ENCODE results near the gene PLA2G7.
"Not testable (repeated sequence)": the region's sequence is repeated elsewhere in the genome, so short reads cannot be mapped to it uniquely, and the experiment has no call there.

Gene PLA2G7

GRCh38 chr6:46734867-46735719 is at the start of gene PLA2G7:
PLA2G7 (minus strand) TSS chr6:46735375; CDS start chr6:46722891, 12,484 bp downstream.
- DNase-seq = peak in 19 of 51 donors; percentile 2 to 58 (median 18)

DNA sequence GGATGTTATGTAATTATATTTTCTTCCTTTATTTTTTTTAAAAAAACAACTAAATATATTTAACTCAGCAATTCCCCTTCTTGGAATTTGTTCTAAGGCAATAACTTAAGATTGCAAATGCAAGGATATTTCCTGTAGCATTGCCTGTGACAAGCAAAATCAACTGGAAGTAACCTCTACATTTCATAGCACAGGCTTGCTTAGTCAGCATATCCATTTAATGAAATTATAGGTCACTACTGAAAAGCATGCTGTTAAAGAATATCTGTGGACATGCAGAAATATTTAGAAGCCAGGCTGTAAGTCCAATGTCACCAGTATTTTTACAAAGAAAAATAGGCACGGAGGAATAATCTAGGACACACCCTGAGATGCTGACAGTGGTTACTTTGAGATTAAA is 49.4 kb upstream of the PLA2G7 start:
- no peak for DNase-seq

DNA sequence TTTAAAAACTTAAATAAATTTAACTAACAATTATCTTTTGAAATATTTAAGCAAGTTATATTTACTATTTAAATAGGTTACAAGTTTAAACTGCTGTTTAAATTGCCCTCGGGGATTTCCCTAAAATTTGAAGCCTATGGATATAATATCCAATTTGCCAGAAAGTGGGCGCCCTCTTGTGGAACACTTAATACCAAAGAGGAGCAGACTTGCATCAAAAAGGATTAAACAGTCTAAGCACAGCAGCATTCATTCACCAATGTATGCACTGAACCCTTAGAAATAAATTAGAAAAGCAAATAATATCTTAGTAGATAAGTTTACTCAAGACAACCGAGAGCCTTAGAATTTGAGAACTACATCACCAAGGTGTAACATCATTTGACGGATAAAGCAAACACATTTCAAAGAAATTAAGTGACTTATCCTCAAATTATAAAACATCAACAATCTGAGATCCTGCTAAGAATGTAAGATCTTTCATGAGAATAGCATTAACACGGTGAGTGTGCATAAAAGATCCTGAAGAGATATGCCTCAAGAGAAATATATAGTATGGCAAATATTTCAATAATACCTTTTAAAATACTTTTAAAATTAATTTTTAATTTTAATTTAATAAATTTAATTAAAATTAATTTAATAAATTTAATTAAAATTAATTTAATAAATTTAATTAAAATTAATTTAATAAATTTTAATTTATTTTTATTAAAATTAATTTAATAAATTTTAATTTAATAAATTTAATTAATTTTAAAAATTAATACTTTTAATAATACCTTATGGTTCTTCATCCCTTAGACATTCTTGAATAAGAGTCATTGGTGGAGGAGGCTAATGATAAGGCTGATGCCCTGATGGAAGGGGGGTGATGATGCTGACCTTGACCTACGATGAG is 46.6 kb upstream of the PLA2G7 start:
- peak in 20 of 51 donors; percentile 6 to 61 (median 18) for DNase-seq

DNA sequence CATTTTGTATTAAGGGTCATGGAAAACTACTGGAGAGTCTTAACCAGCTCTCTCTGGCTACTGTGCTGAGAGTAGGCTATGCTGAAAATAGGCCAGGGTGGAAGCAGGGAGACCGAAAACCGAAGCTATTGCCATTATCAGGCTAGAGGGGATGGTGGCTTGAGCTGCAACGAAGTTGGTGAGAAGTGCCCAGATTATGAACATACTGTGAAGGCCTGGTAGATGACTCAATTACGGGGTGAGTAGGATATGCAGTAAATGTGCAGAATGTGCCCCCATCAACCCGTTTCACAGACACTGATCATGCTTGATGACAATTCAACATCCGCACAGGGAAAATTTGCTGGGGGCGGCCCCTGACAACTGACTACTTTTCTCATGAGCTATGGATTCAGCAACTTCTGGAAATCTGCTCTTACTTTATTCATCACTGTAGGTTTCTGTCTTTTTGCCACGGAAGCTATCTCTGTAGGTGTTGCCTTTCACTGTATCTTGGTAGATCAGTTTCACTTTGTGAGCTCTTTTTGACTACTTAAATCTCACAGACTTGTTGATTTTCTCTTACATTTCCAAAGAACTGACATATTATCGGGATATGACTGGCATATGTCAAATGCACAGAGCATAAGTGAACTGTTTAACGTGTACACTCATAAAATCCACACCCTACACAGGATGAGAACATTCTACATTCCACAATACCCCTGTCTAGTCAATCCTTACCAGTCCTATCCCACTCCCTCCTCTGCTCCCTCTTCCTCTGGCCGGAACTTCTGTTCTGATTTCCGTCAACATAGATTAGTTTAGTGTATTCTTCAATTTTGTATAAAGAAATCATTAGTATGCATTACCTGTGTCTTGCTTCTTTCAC is 42.5 kb upstream of the PLA2G7 start:
- DNase-seq = no peak

DNA sequence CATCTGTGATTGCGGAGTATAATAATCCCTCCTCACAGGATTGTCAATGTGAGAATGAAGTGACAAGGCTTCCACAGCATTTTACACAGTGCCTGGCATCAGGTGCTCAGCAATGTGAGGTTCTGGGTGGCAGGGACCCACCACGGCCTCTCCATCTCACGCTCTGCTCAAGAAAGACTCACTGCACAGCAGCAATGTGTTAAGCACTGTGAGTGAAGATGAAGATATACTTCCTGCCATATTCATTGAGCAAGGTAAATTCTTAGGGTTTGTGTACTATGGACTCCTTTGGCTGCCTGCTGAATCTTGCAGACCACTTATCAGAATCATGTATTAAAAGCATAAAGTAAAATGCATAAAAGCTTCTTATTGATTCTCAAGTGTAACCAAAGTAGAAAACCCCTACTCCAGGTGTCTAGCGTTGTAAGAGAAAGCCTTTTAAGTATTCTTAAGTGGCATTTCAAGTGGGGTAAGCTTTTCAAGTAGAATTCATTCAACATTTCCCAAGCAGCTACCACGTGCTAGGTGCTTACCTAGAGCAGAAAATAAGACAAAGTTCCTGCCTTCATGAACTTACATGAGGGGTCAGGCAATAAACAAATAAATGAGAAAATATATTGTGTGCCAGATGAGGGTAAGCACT is 41.0 kb upstream of the PLA2G7 start:
- DNase-seq = no peak

DNA sequence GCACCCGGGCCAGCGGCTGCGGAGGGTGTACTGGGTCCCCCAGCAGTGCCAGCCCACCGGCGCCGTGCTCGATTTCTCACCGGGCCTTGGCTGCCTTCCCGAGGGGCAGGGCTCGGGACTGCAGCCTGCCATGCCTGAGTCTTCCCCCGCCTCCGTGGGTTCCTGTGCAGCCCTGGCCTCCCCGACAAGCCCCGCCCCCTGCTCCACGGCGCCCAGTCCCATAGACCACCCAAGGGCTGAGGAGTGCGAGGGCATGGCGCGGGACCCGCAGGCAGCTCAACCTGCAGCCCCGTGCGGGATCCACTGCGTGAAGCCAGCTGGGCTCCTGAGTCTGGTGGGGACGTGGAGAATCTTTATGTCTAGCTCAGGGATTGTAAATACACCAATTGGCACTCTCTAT is 39.6 kb upstream of the PLA2G7 start:
- not testable (repeated sequence) for DNase-seq

- no peak for DNase-seq
Observed at GRCh38 chr6:46773201-46773855, 38.2 kb upstream of the PLA2G7 start.

GRCh38 chr6:46772762-46773161 is 37.6 kb upstream of the PLA2G7 start:
- peak in 19 of 51 donors; percentile 1 to 40 (median 13) for DNase-seq

DNA sequence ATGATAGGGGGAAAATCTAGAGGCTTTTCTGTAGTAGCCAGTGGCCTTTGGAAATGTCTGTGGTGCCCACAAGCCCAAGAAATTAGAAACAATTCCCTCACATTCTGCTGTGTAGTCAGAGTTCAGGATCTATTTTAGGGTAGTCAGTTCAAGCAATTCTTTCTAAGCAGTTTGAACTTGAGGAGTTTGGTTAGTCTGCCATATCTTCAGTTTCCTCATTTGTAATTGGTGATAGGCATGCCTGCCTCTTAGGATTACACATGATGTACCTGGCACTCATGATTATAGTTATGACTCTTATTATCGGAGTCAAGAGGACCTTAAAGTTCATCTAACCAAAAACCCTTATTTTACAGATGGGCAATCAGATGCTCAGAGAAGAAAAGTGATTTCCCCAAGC is 36.8 kb upstream of the PLA2G7 start:
- DNase-seq = no peak

DNA sequence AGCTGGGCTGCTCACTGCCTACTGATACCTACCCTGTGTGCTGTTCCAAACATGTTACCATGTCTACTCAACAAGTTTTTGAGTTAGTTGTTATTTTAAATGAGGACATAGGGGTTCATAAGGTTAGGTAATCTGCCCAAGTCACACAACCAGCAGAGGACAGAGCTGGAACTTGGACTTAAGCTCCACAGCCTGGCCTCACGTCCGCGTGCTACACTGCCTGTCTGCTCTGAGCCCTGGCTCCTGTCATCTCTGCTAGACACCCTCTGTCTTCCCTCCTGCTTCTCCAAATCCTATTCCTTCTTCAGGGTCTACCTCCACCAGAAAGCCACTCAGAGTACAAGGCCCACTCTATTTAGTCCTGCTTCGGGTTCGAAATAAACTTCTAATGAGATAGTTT is 29.8 kb upstream of the PLA2G7 start:
- no peak for DNase-seq

- DNase-seq = not testable (repeated sequence)
Observed at GRCh38 chr6:46764280-46764679, 29.1 kb upstream of the PLA2G7 start.

DNA sequence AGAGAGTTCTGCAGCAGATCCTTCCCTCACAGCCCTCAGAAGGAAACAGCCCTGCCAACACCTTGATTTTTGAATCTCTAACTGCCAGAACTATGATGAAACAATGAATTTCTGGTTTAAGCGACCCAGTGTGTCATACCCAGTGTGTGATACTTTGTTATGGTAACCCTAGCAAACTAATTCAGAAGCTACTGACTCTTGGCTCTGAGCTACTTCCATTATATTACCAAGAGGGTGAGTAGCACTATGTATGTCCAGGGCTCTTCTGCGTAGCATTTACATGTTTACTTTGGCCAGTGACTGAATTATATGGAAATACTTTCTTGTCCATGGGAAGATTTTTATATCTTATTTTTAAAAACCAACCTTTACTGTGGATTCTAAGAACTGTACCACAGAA is 28.3 kb upstream of the PLA2G7 start:
- no peak for DNase-seq

DNA sequence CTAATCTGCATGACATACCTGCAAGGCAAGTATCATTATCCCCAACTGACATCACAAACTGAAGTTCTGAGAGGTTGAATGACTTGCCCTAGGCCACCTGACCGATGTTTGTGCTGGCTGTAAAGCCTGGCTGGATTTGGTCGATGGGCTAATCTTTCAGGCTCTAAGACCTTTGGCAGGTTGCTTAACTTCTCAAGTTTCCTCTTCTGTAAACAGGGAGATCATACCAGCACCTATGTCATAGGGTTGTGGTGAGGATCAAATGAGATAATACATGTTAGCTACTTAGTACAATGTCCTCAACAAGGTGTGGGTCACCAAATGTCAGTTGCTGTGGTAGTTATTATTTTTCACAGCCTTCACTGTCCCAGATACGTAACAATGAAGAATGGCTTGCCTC is 25.8 kb upstream of the PLA2G7 start:
- DNase-seq = no peak

GRCh38 chr6:46758960-46759753 is 24.0 kb upstream of the PLA2G7 start:
- no peak for DNase-seq

DNA sequence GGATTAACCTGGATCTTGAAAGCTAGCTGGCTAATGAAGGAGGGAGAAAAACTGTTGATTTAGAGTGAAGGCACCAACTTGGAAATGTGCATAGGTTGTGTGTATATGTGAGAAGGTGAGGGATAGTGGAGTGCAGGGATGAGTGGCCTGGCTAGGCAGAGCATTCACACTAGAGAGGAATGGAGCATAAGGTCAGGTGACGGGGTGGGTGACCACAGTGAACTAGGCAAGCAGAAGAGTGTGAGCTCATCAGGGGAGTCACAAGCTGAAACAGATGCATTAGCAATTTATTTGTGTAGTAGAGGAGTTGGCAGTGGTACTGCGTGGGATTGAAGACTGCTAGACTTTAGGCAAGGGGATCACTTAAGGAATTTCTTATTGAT is 22.0 kb upstream of the PLA2G7 start:
- no peak for DNase-seq

DNA sequence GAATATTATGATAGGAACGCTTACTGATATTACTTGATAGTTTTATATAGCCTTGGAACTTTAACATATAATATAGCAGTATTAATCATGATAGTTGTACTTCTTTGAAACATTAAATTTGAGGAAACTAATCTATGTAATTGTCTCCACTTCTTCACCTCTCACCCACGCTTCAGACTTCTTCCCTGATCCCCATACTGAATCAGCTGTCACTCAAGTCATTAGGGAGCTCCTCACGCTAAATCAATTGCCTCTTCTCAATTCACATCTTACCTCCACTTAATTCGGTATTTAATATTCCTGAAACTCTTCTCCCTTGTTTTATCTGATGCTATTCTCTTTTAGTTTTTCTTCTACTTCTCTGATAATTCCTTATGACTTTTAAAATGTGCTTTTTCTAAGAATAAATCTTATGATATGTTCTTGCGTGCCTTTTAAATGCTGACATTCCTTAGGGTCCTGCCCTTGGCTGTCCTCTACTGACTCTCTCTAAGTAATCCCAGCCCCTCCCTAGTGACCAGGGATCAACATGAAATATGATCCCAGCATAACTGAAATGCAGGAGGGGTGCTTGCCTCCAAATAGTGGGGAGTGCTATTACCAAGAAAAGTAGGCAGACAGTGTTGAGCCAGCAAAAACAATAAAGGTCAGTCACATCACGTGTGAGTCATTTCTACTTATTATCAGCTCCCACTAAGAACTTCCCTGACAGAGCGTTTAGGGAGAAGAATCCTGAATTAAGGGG is 21.5 kb upstream of the PLA2G7 start:
- no peak for DNase-seq

DNA sequence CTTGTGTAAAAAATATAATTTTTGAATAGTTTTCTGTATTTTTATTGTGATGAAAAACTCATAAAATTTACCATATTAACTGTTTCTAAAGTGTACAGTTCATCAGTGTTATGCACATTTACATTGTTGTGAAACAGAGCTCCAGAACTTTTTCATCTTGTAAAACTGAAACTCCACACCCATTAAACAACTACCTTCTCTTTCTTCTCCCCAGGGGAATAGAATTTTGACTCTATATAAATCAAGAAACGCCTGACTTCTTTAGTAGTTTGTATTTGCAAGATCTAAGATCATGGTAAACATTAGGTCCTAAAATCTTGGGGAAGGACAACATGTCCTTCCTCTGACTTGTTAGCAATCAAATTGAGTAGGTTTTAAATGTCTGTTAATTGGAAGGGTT is 20.7 kb upstream of the PLA2G7 start:
- no peak for DNase-seq

GRCh38 chr6:46751658-46752057 is 16.5 kb upstream of the PLA2G7 start:
- no peak for DNase-seq

GRCh38 chr6:46749731-46750130 is 14.6 kb upstream of the PLA2G7 start:
- DNase-seq = no peak
